ENCODE data around the gene TEDC1. TPM values are rescaled to one million over a fixed set of nuclear protein-coding genes. Genes with fewer than 3 reads are reported as not detected.
A peak's percentile ranks its signal among the peaks of the same experiment; 100 is the strongest.

TEDC1 gene
- total RNA-seq, 4 donors from 2014 or later: 2.8 to 16.9 (median 5.4) TPM

DNA sequence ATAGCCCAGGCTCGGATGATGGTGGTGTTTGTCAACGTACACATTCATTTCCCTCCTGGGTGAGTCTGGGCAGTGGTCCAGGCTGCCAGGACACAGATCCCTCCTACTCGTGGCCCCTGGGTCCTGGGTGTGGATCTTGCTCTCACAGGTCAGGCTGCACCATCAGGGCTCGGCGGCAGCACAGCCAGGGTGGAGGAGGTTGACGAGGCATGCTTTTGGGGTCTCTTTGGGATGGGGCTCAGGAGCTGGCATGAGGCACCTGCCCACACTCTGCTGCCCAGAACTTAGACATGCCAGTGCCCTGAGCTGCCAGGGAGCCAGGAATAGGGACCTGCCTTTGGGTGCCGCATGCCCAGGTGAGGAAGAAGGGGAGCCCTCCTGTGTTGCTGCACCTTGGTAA, 45.0 kb downstream of the TEDC1 start:
- intact Hi-C loops (cut with DNase I; ENCODE audit: low total_unique reads): loop anchor here (10.0 kb wide), 1 partner anchor 341 kb away; no protein-coding TSS in a partner anchor
- H3K4me3 ChIP-seq (ENCODE audit: low read depth, poor library complexity, severe bottlenecking): no peak overlapping the region
- no peak for TF ChIP-seq POLR2A (IDR thresholded peaks at IDR 0.05)
- TF ChIP-seq, protein P1, sequence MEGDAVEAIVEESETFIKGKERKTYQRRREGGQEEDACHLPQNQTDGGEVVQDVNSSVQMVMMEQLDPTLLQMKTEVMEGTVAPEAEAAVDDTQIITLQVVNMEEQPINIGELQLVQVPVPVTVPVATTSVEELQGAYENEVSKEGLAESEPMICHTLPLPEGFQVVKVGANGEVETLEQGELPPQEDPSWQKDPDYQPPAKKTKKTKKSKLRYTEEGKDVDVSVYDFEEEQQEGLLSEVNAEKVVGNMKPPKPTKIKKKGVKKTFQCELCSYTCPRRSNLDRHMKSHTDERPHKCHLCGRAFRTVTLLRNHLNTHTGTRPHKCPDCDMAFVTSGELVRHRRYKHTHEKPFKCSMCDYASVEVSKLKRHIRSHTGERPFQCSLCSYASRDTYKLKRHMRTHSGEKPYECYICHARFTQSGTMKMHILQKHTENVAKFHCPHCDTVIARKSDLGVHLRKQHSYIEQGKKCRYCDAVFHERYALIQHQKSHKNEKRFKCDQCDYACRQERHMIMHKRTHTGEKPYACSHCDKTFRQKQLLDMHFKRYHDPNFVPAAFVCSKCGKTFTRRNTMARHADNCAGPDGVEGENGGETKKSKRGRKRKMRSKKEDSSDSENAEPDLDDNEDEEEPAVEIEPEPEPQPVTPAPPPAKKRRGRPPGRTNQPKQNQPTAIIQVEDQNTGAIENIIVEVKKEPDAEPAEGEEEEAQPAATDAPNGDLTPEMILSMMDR (IDR thresholded peaks at IDR 0.05): no peak
- DNase-seq (ENCODE audit: low spot score in 2 of 2): no peak
- 76 to 84% methylated on average over 7 of the region's 7 CpGs for WGBS, 2 donors

DNA sequence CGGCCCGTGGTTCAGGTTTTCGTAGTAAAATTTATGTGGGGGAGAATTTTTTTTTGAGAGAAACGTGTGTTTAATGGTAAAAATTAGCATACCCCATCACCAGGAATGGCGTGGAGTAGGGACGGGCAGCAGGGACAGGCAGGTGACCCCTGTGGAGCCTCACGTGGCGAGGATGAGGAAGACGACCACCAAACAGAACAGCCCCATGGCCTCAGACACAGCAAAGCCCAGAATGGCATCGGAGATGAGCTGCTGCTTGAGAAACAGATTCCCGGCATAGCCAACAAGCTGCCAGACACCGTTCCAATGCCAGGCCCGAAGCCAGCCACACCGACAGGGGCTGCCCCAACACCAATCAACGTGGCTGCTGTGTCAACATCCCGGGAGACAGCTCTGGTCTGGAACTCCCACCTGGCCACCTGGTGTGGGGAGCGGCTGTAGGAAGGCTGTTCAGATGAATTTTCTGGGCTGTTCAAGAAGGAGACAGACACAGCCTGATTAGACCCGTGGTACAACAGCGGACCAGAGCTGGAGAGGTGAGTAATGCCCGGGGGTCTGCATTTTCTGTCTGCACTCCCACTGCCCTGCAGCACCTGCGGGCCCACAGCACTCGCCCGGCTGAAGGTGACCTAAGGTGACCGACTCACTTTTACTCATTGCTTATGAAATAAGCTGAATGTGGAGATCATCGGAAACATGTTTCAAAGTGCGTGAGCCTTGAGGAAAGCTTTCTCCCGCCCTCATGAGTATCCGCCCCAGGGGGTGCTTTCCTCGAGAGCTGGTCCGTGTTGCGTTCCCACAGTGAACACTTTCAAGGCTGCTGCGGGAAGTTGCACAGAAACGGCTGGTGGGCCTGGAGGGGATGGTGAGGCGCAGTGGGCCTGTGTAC, 45.9 kb downstream of the TEDC1 start:
- no peak for DNase-seq (ENCODE audit: low spot score in 2 of 2)
- 72 to 76% methylated on average over 33 to 34 of the region's 34 CpGs for WGBS, 2 donors
- intact Hi-C loops (cut with DNase I; ENCODE audit: low total_unique reads): loop anchor here (10.0 kb wide), 1 partner anchor 342 kb away; no protein-coding TSS in a partner anchor
- no peak for TF ChIP-seq POLR2A (IDR thresholded peaks at IDR 0.05)
- TF ChIP-seq, protein P1 (IDR thresholded peaks at IDR 0.05): no peak
- no peak overlapping the region for H3K4me3 ChIP-seq (ENCODE audit: low read depth, poor library complexity, severe bottlenecking)

DNA sequence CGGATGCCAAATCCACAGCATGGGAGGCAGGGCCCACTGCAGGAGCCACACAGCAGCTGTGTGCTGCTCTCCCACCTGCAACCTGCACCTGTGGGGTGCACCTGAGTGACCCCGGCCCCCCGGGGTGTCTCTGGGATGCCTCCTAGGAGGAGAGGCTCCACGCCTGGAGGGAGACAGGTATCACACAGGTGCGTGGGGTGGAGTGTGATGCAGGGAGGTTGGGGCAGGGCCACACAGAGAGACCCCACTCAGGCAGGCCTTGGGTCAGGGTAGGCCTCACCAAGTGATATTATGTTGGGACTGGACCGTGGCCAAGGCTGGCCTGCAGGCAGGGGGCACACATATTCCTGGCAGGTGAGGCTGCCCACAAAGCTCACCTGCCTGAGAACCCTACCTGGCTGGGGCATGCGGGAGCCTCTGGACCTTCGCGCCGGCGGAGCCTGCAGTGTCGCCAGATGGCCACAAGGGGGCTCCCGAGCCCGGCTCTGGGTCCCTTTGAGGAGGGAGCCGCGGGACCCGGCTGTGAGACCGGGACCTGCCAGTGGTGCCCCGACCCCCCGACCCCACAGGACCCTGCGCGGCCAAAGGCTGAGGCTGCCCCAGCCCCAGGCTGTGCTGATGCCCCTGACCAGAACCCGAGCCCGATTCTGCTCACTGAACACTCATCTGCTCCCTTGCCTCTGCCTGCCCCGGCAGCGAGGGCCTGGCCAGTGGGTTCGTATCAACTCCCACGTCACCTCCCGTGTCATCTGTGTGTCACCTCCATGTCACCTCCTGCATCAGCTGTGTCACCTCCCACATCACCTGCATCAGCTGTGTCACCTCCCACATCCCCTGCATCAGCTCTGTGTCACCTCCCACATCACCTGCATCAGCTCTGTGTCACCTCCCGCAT, 46.8 kb downstream of the TEDC1 start:
- DNase-seq (ENCODE audit: low spot score in 2 of 2): no peak
- intact Hi-C loops (cut with DNase I; ENCODE audit: low total_unique reads): loop anchor here (10.0 kb wide), 1 partner anchor 343 kb away; no protein-coding TSS in a partner anchor
- H3K4me3 ChIP-seq (ENCODE audit: low read depth, poor library complexity, severe bottlenecking): no peak overlapping the region
- 25 to 35% methylated on average over 14 to 30 of the region's 30 CpGs for WGBS, 2 donors
- no peak for TF ChIP-seq POLR2A (IDR thresholded peaks at IDR 0.05)
- TF ChIP-seq, protein P1 (IDR thresholded peaks at IDR 0.05): peak in 1 of 3 donors; percentile 58

DNA sequence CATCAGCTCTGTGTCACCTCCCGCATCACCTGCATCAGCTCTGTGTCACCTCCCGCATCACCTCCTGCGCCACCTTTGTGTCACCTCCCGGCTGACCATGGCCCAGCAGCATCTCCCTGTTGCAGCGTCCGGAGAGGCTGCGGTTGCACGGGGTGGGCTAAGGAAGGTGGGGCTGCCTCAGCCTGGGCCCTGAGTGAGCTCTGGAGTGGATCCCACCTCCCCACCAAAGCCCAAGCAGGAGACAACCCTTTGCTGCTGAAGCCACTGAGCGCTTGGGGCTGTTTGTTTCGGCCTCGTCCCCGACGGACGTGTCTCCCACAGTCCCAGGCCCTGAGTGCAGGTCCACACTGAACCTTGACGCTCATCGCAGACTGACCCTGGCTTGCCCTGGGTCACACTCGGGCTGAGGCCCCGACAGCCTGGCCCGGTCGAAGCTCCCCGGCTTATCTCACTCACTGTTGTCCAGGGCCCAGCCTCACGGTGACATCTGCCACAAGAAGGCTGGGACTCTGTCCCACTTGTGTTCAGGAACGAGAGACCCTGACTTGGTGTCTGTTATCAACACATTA, 47.5 kb downstream of the TEDC1 start:
- no peak for DNase-seq (ENCODE audit: low spot score in 2 of 2)
- WGBS, 2 donors: 88 to 90% methylated on average over 23 of the region's 23 CpGs
- intact Hi-C loops (cut with DNase I; ENCODE audit: low total_unique reads): loop anchor here (10.0 kb wide), 1 partner anchor 344 kb away; no protein-coding TSS in a partner anchor
- TF ChIP-seq, protein P1 (IDR thresholded peaks at IDR 0.05): no peak
- no peak for TF ChIP-seq POLR2A (IDR thresholded peaks at IDR 0.05)
- H3K4me3 ChIP-seq (ENCODE audit: low read depth, poor library complexity, severe bottlenecking): no peak overlapping the region

DNA sequence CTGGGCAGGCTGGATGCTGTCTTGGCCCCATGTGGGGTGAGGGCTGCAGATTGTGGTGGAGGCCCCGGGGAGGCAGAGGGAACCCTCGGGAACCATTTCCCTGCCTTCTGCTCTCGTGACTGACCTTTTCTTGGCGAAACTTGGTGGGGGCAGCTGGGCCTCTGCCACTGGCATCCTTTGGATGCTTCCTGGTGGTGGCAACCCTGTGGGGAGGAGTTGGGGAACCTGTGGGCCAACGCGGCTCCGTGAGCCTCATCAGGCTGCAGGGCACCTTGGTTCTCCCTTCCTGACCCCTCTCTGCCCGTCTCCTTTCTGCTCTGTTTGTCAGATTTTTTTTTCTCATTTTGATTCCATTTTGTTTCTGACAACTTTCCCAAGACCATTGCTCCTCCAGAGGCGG, 49.8 kb downstream of the TEDC1 start:
- no peak for DNase-seq (ENCODE audit: low spot score in 2 of 2)
- WGBS, 2 donors: 78 to 84% methylated on average over 9 of the region's 9 CpGs
- H3K4me3 ChIP-seq (ENCODE audit: low read depth, poor library complexity, severe bottlenecking): no peak overlapping the region
- TF ChIP-seq, protein P1 (IDR thresholded peaks at IDR 0.05): no peak
- TF ChIP-seq POLR2A (IDR thresholded peaks at IDR 0.05): no peak
- intact Hi-C loops (cut with DNase I; ENCODE audit: low total_unique reads): no loop called here

Data from lower leg skin (tissue), 4 donors.